HepG2 (cell line): ENCODE measurements around the gene AMPD2.

Experiments used
- EZH2 ChIP-seq: conservative IDR thresholded peaks from 2 replicates; pipeline ENCODE4 v1.6.1; 2012; ENCODE audit warnings: mild to moderate bottlenecking, low read depth, low read length, moderate library complexity
- GTF2F1 ChIP-seq: fragments of 150-350 bp; IDR thresholded peaks from 2 replicates; pipeline ENCODE4 v1.6.1; 2014; ENCODE audit warnings: low read length
- KLF16 ChIP-seq, 2 experiments: sonication (generic) in 1 of 2; formaldehyde crosslinking in 1 of 2; IDR thresholded peaks; 2 replicates each; pipeline versions ENCODE4 v1.6.1 to v1.8.0; 2016 to 2023; ENCODE audit warnings: missing genetic modification reagents in 2 of 2, missing compliant biosample characterization in 1 of 2
- MAX ChIP-seq: IDR thresholded peaks from 2 replicates; pipeline ENCODE4 v1.6.1; 2012; ENCODE audit warnings: inconsistent platforms
- SP2 ChIP-seq: sonication (generic); formaldehyde crosslinking; IDR thresholded peaks from 2 replicates; pipeline ENCODE4 v1.5.1; 2020; ENCODE audit warnings: mild to moderate bottlenecking, missing genetic modification reagents
- YY1 ChIP-seq: IDR thresholded peaks from 2 replicates; pipeline ENCODE4 v1.6.1; 2011; ENCODE audit warnings: low read length, low read depth, moderate library complexity, mild to moderate bottlenecking; ENCODE audit not compliant: insufficient read depth, insufficient replicate concordance
- ZNF121 ChIP-seq: sonication (generic); formaldehyde crosslinking; IDR thresholded peaks from 2 replicates; pipeline ENCODE4 v1.5.0; 2020; ENCODE audit warnings: mild to moderate bottlenecking, missing genetic modification reagents
- ZNF205 ChIP-seq: IDR thresholded peaks from 2 replicates; pipeline ENCODE4 v1.6.1; 2018; ENCODE audit warnings: missing biosample characterization, missing genetic modification reagents
- ZNF24 ChIP-seq: fragments of 450-650 bp; IDR thresholded peaks from 2 replicates; pipeline ENCODE4 v1.6.1; 2017; ENCODE audit warnings: antibody characterized with exemption, mild to moderate bottlenecking
- ZNF800 ChIP-seq: sonication (generic); formaldehyde crosslinking; IDR thresholded peaks from 2 replicates; pipeline ENCODE4 v1.4.0; 2020; ENCODE audit warnings: missing genetic modification reagents
- TF ChIP-seq, protein P1 (sequence below): sonication (generic); formaldehyde crosslinking; IDR thresholded peaks from 2 replicates; pipeline ENCODE4 v1.5.0; 2020; ENCODE audit warnings: mild to moderate bottlenecking, missing genetic modification reagents, moderate library complexity
- TF ChIP-seq, protein P2 (sequence below): fragments of 450-650 bp; IDR thresholded peaks from 2 replicates; pipeline ENCODE4 v1.6.1; 2017; ENCODE audit warnings: mild to moderate bottlenecking

DNA sequence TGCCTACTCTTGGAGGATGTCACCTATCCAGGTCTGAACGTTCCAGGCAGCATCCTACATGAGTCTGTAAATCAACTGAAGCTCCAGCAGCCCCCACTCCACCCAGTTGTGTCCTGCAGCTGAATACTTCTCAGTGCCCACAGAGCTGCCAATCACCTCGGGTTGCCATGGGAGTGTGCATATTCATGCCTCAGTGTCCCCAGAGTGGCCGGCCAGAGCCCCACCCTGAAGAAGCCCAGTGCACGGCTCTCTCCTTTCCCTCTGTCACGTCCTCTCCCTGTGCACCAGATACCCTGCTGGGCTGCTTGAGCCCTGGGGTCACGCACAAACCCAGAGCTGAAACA lies 20.2 kb downstream of the AMPD2 start:
- TF ChIP-seq, protein P1, sequence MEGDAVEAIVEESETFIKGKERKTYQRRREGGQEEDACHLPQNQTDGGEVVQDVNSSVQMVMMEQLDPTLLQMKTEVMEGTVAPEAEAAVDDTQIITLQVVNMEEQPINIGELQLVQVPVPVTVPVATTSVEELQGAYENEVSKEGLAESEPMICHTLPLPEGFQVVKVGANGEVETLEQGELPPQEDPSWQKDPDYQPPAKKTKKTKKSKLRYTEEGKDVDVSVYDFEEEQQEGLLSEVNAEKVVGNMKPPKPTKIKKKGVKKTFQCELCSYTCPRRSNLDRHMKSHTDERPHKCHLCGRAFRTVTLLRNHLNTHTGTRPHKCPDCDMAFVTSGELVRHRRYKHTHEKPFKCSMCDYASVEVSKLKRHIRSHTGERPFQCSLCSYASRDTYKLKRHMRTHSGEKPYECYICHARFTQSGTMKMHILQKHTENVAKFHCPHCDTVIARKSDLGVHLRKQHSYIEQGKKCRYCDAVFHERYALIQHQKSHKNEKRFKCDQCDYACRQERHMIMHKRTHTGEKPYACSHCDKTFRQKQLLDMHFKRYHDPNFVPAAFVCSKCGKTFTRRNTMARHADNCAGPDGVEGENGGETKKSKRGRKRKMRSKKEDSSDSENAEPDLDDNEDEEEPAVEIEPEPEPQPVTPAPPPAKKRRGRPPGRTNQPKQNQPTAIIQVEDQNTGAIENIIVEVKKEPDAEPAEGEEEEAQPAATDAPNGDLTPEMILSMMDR (CRISPR knock-in tag), result no peak
- no peak for TF ChIP-seq YY1
- no peak for TF ChIP-seq ZNF24
- TF ChIP-seq ZNF800 (CRISPR knock-in tag), result no peak
- TF ChIP-seq GTF2F1, result no peak
- no peak for TF ChIP-seq SP2 (CRISPR knock-in tag)
- no peak for TF ChIP-seq ZNF121 (CRISPR knock-in tag)
- TF ChIP-seq KLF16 (CRISPR knock-in tag; IDR thresholded peaks at IDR 0.05), result no peak
- no peak for TF ChIP-seq EZH2
- no peak for TF ChIP-seq MAX
- no peak for TF ChIP-seq ZNF205 (CRISPR knock-in tag)
- TF ChIP-seq, protein P2, sequence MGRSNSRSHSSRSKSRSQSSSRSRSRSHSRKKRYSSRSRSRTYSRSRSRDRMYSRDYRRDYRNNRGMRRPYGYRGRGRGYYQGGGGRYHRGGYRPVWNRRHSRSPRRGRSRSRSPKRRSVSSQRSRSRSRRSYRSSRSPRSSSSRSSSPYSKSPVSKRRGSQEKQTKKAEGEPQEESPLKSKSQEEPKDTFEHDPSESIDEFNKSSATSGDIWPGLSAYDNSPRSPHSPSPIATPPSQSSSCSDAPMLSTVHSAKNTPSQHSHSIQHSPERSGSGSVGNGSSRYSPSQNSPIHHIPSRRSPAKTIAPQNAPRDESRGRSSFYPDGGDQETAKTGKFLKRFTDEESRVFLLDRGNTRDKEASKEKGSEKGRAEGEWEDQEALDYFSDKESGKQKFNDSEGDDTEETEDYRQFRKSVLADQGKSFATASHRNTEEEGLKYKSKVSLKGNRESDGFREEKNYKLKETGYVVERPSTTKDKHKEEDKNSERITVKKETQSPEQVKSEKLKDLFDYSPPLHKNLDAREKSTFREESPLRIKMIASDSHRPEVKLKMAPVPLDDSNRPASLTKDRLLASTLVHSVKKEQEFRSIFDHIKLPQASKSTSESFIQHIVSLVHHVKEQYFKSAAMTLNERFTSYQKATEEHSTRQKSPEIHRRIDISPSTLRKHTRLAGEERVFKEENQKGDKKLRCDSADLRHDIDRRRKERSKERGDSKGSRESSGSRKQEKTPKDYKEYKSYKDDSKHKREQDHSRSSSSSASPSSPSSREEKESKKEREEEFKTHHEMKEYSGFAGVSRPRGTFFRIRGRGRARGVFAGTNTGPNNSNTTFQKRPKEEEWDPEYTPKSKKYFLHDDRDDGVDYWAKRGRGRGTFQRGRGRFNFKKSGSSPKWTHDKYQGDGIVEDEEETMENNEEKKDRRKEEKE, result no peak
